Measurements from ENCODE around the gene CSHL1.
"Not testable (repeated sequence)": the region's sequence is repeated elsewhere in the genome, so short reads cannot be mapped to it uniquely, and the experiment has no call there.

Gene CSHL1

DNA sequence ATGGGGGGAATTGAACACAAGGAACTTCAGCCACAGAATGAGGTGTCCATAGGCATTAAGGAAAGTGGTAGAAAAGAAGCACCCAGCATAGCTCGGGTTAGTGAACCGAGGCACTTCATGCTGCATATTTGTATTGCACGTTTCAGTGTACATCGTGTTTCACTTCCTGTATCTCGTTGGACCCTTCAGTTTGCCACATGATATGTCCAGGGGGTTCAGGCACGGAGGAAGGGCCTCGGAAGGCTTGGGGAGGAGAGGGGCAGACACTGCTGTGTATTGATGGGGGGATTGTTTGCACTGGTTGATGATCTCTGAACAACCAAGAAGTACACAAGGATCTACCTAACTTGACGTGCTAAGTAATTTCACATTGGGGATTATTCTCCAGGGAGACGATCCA, 11.3 kb upstream of the CSHL1 start:
- not testable (repeated sequence) for DNase-seq (ENCODE audit: extremely low spot score, insufficient read length, low read depth)
- FAIRE-seq = peak; percentile 74

- FAIRE-seq; DNase-seq (ENCODE audit: extremely low spot score, insufficient read length, low read depth): not testable (repeated sequence)
These were observed 9.7 kb upstream of the CSHL1 start for GRCh38 chr17:63920779-63921178.

GRCh38 chr17:63920050-63920449, 9.0 kb upstream of the CSHL1 start:
- not testable (repeated sequence) for DNase-seq (ENCODE audit: extremely low spot score, insufficient read length, low read depth); FAIRE-seq

- DNase-seq (ENCODE audit: extremely low spot score, insufficient read length, low read depth) (peak; percentile 71), FAIRE-seq (peak; percentile 75)
These were observed 8.3 kb upstream of the CSHL1 start for GRCh38 chr17:63919311-63919723.

DNA sequence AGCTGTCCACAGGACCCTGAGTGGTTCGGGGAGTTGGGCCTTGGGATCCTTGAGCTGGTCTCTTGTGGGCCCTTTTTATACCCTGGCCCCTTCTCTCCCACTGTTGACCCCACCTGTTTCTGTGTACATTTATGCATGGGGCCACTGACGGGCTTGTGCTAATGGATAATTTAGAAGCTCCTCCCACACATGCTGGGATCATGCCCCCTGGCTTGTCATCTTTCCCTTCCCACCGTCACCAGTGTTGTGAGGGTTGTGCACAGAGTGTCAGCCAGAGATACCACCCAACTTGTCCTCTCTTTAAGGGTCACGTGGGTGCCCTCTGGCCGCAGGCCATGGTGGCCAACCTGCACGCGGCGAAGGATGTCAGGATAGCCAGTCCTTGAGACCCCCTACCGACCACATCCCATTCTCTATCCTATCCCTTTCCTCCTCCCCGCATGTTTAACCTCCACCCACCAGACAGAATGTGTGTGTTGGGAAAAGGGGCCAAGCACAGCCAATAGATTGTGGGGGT, 7.8 kb upstream of the CSHL1 start, which contains the start of gene GH1:
Gene GH1, minus strand, starts transcription at position 51 of the 517 bp plus-strand sequence. CDS start 63 bp downstream, outside the sequence.
- not testable (repeated sequence) for DNase-seq (ENCODE audit: extremely low spot score, insufficient read length, low read depth); FAIRE-seq

GRCh38 chr17:63918305-63918704, 7.2 kb upstream of the CSHL1 start:
- DNase-seq (ENCODE audit: extremely low spot score, insufficient read length, low read depth) (no peak), FAIRE-seq (no peak)

- DNase-seq (ENCODE audit: extremely low spot score, insufficient read length, low read depth) = no peak
- FAIRE-seq = no peak
These were observed 6.6 kb upstream of the CSHL1 start for GRCh38 chr17:63917646-63918045.

- not testable (repeated sequence) for DNase-seq (ENCODE audit: extremely low spot score, insufficient read length, low read depth); FAIRE-seq
These were observed 6.1 kb upstream of the CSHL1 start for GRCh38 chr17:63917206-63917605.

GRCh38 chr17:63916566-63917185, 5.6 kb upstream of the CSHL1 start:
- no peak for FAIRE-seq
- DNase-seq (ENCODE audit: extremely low spot score, insufficient read length, low read depth) = no peak

- not testable (repeated sequence) for DNase-seq (ENCODE audit: extremely low spot score, insufficient read length, low read depth)
- FAIRE-seq = peak; percentile 79
These were observed 4.7 kb upstream of the CSHL1 start for GRCh38 chr17:63915753-63916152.

DNA sequence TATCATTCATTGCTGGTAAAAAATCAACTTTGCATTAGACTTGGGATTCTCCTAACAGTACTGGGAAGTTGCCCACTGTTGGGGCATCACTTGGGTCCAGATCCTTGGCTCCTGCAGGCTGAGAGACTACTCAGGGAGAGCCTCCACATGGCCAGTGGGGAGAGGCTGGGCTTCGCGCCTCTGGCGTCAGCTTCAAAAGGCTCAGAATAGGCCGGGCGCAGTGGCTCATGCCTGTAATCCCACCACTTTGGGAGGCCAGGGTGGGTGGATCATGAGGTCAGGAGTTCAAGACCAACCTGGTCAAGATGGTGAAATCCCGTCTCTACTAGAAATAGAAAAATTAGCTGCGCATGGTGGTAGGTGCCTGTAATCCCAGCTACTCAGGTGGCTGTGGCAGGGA, 3.4 kb upstream of the CSHL1 start:
- DNase-seq (ENCODE audit: extremely low spot score, insufficient read length, low read depth) (no peak), FAIRE-seq (no peak)

DNA sequence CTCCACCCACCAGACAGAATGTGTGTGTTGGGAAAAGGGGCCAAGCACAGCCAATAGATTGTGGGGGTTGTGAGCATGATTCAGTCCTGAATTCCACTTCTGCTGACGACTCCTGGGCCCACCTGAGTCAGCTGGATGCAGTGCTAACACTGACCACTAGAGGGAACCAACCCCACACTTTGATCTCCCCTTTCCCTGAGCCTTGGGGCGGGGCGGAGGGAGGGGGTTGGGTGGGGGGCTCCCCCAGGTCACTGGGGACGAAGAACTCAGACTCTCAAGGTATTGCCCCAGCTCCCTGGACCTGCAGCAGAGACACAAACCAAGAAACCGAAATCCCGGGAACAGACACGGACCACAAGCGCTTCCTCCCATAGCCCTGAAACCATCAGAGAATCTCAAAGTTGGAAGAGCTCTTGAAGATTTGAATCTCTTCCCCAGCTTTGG, 621 bp upstream of the CSHL1 start:
- DNase-seq (ENCODE audit: extremely low spot score, insufficient read length, low read depth) (no peak), FAIRE-seq (peak; percentile 48)

- DNase-seq (ENCODE audit: extremely low spot score, insufficient read length, low read depth) = no peak
- no peak for FAIRE-seq
These were observed 962 bp downstream of the CSHL1 start for GRCh38 chr17:63910096-63910495.

- FAIRE-seq; DNase-seq (ENCODE audit: extremely low spot score, insufficient read length, low read depth): not testable (repeated sequence)
These were observed 1.5 kb downstream of the CSHL1 start for GRCh38 chr17:63909586-63909985.

GRCh38 chr17:63907161-63907778, 3.8 kb downstream of the CSHL1 start:
- not testable (repeated sequence) for FAIRE-seq; DNase-seq (ENCODE audit: extremely low spot score, insufficient read length, low read depth)

GRCh38 chr17:63904796-63905195, 6.3 kb downstream of the CSHL1 start:
- DNase-seq (ENCODE audit: extremely low spot score, insufficient read length, low read depth); FAIRE-seq: not testable (repeated sequence)

DNA sequence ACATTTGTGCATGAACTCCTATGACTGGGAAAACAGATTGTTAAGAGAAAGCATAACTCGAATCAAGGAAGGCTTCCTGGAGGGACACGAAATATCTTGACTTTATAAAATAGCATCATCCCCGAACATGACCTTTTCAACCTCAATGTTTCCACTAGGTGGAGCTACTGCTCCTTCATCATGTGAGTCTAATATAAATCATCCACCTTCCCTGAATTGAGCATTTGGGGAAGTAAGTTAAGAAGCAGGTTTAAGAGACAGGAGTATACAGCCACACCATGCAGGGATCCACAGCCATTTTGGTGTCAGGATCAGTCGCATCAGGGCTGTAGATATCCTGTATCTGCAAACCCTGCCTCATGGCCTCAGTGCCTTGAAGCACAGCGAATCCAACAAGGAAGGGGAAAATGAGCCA, 7.3 kb downstream of the CSHL1 start:
- not testable (repeated sequence) for DNase-seq (ENCODE audit: extremely low spot score, insufficient read length, low read depth)
- FAIRE-seq = peak; percentile 63

- FAIRE-seq; DNase-seq (ENCODE audit: extremely low spot score, insufficient read length, low read depth): not testable (repeated sequence)
These were observed 9.1 kb downstream of the CSHL1 start for GRCh38 chr17:63901971-63902370.

GRCh38 chr17:63898899-63899798, 11.9 kb downstream of the CSHL1 start:
- not testable (repeated sequence) for FAIRE-seq; DNase-seq (ENCODE audit: extremely low spot score, insufficient read length, low read depth)
